Thyroid gland (tissue), 4 donors: Measurements from ENCODE around the gene NNMT.

Experiments used
- CTCF ChIP-seq, 6 experiments: fragments of 200-600 bp in 3 of 6; fragments of 450-650 bp in 3 of 6; sonication (generic) in 3 of 6; IDR thresholded peaks; one replicate each; pipeline ENCODE4 v1.5.1; 2016 to 2019; ENCODE audit warnings: antibody characterized with exemption in 6 of 6, mild to moderate bottlenecking in 2 of 6, inconsistent platforms in 1 of 6, moderate library complexity in 1 of 6
- POLR2A ChIP-seq, 2 donors: fragments of 450-650 bp; IDR thresholded peaks; one replicate each; pipeline ENCODE4 v1.6.1; 2017; ENCODE audit warnings: antibody characterized with exemption in 2 of 2, mild to moderate bottlenecking in 2 of 2, moderate library complexity in 1 of 2

GRCh38 chr11:114250180-114250579 is 46.0 kb upstream of the NNMT start:
- TF ChIP-seq POLR2A (IDR thresholded peaks at IDR 0.05), result no peak
- TF ChIP-seq CTCF (IDR thresholded peaks at IDR 0.05), result no peak
